Fibroblast of skin of left quadriceps (primary cell): Measurements from ENCODE around the gene LCP2.
"Not testable (repeated sequence)": the region's sequence is repeated elsewhere in the genome, so short reads cannot be mapped to it uniquely, and the experiment has no call there.

Experiments
- DNase-seq, 2 experiments: peaks; one replicate each; pipeline ENCODE4 v3.0.0-alpha.2; 2013; ENCODE audit warnings: low read depth in 2 of 2

Gene LCP2

DNA sequence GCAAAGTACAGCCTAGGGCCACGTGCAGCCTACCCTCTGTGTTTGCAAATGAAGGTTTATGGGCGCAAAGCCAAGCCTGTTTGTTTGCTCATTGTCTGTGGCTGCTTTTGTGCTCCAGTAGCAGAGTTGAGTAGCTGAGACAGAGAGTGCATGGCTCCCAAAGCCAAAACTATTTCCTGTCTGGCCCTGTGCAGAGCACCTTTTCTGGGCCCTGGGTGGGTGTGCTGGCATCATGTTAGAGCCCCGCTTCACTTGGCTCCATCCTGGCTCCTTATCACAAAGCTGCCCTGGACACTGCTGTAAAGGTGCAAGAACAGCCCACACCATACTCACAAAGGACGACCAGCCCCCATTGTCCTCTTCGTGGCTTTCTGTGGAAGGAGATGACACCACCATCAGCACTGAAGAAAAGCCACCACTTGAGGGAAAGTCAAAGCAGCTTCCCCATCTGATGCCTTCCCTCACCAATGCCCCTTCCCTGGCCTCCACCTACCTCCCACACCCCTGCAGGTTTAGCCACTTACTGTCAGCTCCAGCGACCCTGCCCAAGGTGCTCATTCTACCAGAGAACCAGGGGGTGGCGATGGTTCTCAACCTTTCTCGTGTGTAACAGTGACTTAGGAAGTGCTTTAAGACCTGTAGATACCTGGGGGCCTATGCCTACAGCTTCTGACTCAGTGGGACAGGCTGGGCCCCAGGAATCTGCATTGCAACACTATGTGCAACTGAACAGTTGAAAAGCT, 23.4 kb downstream of the LCP2 start:
- DNase-seq, result no peak

DNA sequence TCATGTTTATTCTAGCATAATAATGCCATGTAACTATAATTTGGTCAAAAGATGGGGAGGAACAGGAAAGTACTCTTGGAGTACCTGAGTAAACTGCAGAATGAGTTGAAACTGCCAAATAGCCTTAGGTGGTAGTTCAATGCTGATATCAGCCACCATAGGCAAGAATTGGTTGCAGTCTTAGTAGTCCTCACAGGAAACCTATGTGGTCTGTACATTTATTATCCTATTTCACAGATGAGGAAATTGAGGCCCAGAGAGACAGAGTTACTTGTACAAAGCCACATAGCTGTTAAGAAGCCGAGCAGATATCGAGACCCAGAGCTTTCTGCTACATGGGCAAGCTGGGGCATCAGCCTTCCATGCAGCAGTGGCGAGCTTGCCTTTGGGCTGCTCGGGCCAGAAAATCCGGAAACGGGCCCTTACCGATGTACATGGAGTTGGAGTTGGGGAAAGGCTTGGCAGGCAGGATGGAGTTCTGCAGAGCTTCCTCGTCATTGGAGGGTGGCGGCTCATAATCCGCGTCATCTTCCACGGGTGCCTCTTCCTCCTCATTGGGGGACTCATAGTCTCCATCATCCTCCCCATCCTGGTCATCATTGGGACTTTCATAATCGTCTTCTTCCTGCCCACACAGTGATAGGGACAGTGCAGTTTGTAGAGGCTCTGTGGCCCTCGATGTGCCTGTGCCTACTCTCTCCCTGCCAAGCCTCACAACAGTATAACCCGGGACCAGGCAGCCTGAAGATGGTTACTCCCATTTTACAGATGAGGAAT, 27.1 kb downstream of the LCP2 start:
- DNase-seq, result no peak

DNA sequence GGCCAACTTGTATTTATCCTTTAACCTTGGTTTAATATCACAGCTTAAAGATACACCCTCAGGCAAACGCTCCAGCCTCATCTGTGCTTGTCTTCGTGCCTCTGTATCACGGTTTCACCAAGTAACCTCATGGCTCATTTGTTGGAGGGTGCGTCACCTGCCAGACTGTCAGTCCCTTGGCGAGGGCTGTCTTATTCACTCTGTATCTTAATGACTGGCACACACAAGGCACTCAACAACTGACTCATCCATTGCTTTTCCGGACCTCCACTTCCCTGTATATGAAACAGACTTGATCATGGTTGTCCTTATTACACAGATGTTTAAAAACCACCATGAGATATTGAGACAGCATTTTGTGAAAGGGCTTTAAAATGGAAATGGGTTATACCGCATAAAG, 28.0 kb downstream of the LCP2 start:
- no peak for DNase-seq

DNA sequence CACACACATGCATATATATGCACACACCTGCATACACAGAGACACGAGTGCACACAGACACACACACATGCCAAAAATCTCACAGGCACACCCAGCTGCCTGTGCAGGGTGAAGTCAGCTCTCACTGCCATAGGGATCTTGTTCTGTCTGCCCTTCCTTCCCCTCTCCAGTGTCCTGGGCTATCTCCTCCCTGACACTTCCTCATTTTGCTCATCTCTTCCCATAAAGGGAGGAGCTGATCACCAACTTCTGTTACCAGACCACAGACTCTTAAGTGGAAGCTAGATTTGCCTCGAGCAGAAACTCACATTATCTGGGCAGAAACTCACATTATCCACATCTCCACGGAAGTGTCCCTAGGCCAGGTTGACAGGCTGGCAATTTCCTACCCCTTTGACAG, 28.7 kb downstream of the LCP2 start:
- no peak for DNase-seq

DNA sequence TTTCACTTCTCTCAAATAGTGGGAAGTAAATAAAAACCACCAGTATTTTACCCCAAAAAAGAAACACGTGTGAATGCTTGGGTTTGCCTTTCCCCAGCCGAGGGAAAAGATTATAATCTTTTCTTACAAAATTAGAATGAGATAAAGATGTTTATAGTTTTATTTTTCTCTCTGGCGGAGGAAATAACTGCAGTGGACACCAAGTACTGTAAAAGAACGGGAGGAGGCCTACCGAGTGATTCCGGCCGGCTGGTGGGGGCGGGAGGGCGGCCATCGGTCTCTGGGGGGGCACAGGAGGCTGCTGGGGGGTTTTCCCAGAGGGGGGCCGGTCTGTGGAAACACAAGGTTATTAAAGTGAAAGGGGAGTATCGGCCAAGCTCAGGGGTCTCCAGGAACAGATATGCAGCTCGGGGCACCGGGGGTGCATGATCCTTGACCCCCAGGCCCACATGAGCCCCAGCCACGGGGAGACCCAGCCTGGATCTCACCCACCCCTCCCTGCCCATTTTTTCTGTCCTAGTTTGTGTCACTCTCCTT, 29.4 kb downstream of the LCP2 start:
- no peak for DNase-seq

DNA sequence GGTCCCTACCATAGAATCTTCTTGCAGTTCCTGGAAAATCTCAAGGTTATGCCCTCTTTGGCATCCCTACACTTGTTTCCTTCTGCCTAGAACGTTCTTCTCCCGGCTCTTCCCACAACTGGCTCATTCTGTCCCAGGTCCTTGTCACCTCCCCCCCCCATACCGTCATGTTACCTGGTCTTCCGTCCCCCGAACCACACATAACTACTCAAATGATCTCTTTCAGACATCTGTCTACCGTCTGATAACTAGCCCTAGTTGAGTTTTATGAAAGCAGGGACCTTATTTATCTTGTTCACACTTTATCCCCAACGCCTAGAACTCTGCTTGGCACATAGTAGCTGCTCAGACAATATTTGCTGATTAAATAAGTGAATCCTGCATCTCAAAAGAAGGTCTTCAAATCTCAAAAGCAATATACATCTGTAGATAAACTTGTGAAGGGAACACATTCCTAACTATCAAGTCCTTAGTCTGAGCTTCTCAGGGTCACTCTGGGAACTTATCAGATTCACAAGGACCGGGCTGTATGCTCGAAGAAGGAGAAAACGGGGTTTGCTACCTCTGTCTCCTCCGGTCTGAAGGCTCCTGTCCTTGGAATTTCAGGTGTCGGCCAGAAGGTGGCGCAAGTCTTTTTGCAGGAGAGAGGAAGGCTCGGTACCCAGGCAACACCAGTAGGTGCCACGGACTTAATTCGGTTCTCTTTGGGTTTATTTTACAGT, 30.0 kb downstream of the LCP2 start:
- DNase-seq, result peak; percentile 25 to 30

DNA sequence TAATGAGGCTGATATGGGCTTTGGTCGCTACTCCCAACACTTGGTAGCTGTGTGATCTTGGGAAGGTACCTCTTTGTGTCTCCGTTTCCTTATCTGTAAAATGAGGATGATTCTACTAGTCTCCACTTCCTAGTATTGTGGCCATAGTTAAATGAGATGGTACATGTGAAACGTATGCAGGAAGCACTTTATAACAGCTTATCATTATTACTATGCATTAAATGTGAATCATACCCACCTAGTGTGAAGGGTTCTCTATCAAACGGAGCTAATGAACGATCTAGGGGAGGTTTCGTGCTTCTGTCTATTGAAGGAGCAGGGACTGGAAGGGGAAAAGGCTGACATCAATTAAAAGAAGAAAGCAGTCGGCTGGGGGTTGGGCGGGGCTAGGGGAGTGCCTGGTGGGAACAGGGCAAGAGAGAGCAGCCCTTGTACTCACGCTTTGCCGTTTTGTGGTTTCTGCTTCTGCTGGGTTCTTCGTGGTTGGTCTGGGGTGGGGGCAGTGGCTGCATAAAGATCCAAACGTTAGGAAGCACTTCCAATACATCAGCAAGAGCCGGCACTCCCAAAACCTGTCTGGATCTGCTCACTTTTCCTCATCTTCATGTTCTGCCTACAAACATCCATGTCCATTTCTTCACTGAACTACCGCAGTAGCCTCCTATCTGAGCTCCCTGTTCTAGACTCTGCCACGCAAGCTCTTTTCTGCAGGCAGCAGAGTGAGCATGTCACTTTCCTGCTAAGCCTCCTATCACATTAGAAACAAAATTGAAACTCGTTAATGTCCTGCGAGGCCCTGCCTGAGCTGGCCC, 30.8 kb downstream of the LCP2 start:
- DNase-seq, result no peak

DNA sequence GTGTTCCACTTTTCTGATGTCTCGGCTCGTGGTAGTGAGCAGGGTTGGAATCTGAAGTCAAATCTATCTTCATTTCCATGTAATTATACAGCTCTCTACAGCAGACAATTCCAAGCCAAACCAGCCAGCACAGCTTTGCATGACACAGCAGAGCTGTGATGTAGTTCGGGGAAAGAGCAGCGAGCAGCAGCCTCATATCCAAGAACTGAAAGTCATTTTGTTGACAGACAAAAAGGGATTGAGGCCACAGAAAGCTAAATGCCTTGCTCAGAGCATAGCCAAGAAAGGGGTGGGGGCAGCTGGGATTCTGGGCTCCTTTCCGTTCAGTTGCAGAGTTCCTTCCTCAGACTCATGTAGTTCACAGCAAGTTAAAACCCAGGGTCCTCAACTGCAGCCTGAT, 32.1 kb downstream of the LCP2 start:
- DNase-seq, result no peak

DNA sequence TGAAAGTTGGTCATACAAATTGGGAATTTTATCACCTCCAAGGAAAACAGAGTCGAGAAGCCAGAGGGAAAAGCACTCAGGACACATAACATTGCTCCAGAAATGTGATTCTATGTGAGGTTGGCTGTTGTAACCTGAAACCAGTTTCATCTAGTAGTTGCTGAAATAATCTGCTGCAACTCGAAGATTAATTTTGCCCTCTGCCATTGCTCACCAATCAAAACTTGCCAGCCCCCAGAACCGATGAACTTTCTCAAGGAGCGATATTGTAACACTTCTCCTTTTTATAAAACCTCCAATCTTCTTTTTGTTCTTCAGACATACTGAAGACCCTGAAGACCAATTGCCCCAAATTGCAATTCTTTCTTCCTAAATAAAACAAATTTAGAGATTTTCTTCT, 33.7 kb downstream of the LCP2 start:
- no peak for DNase-seq

DNA sequence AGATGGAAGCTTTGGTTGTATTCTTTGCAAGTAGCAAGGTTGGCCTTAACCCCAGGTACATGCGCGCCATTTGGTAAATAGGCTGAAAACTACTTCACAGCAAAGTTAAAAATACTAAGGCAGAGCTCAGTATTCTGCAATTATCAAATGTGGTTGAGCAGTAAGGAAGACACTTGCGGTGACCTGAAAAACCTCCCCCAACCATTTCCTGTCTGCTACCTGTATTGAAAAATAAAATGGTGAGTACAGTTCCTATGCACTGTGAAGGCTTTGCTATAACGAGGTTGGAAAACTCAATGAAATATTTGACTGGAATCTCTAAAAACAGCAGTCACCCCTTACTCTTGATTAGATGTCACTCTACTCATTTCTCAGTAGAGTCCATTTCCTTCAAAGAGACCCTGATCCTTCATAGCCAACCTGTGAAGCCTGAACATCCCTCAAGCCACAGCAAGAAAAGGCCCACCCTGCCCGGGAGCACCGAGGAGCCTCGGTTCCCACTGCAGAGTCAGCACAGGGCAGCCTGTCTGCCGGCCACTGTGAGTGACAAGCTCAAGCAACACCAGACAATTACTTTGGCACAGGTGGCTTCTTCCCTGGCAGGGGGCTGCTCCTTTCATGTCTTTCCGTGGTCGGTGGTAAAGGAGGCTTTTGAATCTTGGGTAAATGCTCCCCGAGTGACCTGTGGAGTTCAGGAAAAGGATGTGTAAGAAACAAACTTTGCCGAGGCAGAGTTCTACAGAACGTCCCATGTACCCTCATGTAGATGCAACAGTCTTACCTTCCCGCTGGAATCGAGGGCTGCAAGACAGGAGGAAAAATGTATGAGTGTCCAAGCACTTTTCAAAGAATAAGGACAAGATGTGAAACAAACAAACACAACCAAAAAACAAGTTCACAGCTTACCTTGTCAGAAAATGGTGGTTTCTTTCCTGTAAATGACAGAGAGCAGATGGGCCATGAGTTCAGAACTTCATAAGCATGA, 35.2 kb downstream of the LCP2 start:
- DNase-seq, result no peak

DNA sequence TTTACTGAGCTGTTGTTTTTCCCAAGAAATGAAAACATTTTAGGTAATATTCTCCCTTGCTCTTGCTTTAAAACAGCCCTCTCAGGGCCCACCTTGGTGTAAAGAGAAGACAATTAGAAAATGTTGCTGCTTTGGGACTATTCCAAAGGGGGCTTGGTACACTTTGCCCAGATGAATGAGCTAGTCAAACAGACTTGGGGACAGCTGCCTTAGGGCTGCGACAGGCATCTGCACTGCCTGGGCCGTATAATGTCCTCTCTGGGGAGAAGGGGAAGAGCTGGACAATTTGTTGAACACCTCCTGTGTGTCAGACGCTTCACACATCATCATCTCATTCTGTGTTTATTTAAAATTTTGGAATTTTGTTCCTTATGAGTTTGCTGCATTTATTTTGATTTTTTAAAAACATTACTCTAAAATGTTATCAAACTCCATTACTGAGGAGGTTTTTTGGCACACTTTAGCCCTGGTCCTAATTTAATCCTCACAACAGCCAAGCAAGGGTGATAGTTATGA, 36.0 kb downstream of the LCP2 start:
- DNase-seq, result no peak

DNA sequence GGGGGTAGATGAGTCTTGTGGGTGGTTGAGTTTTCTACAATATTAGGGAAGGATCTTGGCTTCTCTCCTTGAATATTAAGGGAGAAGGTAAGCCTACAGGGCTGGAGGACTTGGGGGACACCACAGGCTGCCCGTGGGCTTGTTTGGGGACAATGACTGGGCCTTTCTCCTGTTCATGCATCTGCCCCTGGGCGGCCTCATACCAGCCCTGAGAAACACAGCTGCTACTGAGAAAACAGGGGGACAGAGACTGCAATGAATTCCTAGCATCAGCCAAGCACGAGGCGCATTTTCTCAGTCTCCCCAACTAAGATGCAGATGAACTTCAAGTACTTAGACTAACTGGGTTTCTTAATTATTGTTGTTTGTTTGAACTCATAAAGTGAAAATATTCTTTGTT, 40.2 kb downstream of the LCP2 start:
- DNase-seq, result no peak

DNA sequence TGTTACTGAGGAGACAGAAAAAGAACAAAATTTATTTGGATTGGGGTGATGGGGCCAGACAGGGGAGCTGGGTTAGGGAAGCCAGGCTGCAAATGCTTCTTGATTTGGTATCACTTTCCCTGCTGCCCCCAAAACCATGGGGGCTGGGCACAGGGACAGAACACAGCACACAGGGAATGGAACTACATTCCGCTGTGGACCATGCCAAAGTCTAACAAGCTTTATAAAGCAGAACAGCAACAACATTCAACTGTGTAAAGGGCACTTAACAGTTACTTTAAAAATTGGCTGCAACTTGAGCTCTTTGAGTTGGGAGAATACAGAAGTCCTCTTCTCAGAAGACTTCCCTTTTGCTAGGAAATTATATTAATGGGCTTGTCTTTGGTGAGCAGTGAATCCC, 41.0 kb downstream of the LCP2 start:
- DNase-seq, result no peak

DNA sequence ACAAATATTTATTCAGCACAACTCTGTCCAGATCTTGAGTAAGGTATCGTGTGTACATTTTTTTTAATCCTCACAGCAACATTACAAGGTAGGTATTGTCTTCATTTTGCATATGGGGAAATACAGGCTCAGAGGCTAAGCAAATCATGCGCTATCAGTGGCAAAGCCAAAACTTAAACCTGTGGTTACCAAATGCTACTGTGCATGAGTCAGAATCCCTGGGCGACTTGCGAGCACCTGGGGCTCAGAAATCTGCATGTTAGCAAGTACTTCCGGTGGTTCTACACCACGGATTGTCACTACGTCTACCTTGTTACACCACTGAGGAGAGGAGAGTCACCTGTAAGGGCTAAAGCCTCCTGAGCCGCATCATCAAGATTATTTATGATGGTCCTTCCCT, 43.5 kb downstream of the LCP2 start:
- no peak for DNase-seq

DNA sequence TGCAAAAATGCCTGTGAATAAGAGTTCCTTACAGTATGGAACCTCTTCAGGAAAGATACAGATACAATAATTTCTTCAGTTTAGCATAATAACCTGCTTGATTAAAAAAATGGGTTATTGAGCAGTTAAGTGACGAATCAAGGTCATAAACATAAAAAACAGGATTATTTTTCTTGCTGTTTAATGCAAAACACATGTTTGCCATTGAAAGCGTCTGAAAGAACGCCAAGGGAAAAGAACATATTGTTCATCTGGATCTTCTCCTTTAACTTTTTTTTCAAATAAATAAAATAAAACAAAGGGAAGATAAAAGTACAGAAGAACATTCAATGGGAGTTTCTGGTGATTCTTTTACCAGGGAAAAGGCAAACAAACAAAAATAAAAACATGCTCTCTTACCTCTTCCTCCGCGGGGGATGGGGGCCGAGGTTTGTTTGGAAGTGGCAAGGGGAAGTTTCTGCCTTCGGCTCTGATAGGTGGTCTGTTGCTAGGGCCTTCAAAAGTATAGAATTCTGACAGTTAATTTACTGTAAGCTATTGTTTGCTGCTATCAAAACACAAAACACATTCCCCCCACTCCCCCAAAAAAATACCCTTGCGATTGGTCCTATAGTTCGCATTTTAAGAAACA, 44.7 kb downstream of the LCP2 start:
- DNase-seq, result no peak

DNA sequence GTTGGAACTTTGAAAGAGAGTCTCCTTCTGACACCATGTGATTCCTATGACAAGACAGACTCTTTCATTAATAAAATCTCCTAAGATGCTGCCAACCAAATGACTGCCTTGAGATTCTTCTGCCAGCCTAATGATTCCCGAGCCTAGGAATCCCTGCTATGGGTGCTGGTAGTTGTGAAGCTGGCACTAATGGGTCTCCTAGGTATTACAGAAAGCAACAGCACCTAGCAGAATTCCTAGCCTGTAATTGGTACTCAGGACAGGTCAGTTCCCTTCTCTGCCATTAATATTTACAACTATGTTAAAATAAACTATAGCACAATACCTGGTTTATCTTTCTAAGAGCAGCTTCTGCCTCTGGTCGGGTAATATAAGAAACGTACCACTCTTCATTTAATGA, 45.5 kb downstream of the LCP2 start:
- DNase-seq, result no peak

DNA sequence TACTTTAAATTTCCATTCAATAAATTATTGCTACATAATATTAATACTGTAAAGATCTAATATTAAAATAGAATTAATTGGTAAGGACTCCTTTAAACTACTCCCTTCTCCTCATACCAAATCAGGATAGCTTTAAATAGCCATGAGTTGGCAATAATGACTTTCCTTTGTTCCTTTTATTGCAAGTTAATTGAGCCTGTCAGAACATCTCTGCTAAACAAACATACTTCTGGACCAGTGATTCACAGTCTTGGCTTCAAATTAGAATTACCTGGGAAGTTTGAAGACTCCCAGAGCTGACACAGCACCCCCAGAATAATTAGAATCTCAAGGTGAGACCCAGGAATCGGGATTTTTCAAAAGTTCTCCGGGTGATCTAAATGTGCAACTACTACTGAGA, 46.1 kb downstream of the LCP2 start:
- DNase-seq, result no peak

DNA sequence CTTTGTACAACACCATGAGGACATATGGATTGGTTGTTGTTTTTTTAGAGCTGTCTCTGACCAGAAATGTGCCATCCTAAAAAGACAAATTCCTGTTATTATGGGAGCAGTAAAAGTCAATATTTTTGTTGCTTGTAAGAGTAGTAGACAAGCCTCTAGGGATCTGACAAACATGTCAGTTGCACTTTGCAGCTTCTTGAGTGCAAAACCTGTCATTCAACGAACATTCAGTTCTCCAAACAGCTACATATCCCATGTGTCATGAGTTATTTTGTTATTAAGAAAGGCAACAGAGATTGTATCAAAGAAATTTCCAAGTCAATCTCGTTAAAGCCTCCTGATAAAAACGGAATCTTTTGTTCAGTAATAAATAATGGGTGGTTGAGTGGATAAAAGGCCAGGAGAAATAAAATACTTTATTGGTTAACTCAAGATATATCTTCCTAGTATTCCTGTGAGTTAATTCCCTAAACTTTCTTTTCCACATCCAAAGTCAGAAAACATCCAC, 46.7 kb downstream of the LCP2 start:
- DNase-seq, result no peak

DNA sequence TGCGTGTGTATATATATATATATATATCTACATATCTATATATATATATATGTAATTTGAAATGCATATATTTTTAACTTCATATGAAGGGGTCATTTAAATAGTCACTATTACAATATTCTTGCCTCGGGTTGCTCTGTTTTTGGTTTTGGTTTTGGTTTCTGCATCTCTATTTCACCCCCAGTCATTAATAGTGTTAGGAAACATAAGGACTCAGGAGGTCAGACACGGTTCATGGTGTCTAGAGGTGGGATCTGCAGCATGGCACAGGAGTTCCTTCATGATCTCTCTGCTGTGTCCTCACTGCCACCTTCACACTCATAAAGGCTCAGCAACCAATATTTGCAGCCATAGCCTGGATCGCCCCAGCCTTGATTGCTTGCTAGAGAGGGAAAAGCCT, 48.2 kb downstream of the LCP2 start:
- DNase-seq, result no peak

DNA sequence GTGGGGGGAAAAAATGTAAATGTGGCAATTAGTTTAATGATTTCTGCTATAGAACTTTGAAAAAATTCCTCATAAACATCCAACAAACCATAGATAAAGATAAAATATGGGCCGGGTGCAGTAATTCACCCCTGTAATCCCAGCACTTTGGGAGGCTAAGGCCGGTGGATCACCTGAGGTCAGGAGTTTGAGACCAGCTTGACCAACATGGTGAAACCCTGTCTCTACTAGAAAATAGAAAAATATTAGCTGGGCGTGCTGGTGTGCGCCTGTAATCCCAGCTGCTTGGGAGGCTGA, 48.7 kb downstream of the LCP2 start:
- not testable (repeated sequence) for DNase-seq
